NCI-H2171 treated with DMSO at 0.1 percent for 48 hours (cell line): ENCODE results near the gene FSTL5.
"Not testable (repeated sequence)": the region's sequence is repeated elsewhere in the genome, so short reads cannot be mapped to it uniquely, and the experiment has no call there.

Experiments used
- DNase-seq: peaks from one replicate; lab custom pipeline; 2025; lab: John Stamatoyannopoulos, UW

Gene FSTL5

GRCh38 chr4:162103908-162104307, 59.9 kb downstream of the FSTL5 start:
- not testable (repeated sequence) for DNase-seq

GRCh38 chr4:162102713-162103112, 61.1 kb downstream of the FSTL5 start:
- no peak for DNase-seq

DNA sequence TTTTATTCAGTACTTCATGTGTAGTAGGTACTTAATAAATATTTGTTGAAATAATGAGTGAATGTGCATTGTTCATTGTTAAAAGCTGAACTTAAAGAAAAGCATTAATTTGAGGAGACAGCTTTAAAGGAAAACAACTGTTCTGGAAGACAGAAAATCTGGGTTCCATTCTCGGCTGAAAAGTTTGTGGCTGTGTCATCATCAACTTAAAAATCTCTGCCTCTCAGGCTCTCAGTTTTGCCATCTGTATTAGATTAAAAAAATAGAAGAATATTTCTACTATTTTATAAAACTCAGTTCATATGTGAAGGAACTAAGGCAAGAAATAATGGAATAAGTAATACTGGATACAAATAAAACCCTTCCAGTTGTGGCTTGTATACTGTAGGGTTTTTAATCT, 62.5 kb downstream of the FSTL5 start:
- DNase-seq = no peak

GRCh38 chr4:162075726-162076125, 88.1 kb downstream of the FSTL5 start:
- no peak for DNase-seq

GRCh38 chr4:162061214-162061613, 102.6 kb downstream of the FSTL5 start:
- DNase-seq = peak; percentile 23

GRCh38 chr4:162059656-162060055, 104.1 kb downstream of the FSTL5 start:
- no peak for DNase-seq

DNA sequence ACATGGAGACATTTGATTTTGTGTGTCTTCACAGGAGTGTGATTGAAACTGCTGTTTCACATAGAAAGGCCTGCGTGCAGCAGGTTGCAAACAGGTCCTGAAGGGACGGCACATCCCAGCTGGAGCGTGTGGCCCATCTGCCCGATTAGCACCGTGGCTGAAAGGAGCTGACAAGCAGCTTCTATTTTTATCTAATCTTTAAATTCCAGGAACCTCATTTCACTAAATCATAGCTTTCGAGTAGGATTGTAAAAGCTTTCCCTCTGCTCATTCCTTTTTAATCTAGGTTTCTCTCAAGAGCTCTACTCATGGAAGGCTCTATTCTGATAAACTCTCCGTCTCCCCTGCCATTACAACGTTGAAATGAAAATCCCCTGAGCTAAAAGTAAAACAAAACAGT, 106.8 kb downstream of the FSTL5 start:
- peak; percentile 70 for DNase-seq

DNA sequence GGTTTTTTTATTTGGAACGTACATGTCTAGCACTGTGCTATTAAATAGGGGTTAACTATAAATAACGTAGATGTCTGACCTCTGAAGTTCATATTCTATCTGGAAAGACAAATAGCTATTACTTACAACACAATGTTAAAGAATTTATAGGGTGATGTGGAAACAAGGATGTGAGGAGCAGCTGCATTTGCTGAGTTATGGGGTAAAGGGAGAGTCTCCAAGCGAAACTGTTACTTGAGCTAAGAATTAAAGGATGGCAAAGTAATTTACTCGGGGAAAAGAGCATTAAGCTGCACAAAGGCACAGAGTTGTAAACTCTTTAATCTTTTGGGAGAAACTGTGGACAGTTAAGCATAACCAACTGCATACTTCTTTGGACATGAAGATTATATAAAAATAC, 117.7 kb downstream of the FSTL5 start:
- no peak for DNase-seq

DNA sequence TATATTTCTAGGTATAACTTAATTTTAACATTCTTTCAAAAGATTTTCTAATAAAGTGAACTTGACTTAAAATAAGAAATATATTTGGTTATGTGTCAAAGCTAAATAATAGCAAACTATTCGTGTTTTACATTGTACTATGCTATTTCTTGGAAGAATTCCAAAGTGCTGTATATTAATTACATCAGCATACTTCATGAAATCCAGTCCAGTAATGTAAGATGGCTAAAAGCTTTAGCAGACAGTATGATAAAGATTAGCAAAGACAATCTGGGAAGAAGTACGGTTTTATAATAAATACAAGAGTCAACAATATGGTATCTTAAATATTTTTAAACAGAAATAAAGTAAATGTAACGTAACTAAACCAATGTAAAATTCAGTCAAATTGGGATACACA, 125.7 kb downstream of the FSTL5 start:
- DNase-seq = no peak

DNA sequence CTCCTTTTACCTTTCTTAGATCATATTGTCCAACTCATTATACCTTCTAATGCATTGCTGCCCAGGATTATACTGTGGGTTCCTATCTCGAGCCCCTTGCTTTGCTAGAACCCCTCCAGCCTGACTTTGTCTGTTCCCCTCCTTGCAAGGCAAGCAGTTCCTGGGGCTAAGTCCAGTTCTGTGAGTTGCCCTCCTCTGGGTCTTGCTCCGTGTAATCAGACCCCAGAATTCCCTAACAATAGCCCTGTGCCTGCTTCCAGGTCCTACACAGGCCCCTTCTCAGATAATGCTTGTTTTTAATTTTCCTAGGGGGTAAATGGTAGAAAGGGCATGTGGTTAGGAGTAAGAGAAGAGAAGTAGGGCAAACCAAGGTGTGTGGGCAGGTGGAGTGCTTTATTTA, 145.9 kb downstream of the FSTL5 start:
- DNase-seq = no peak

- DNase-seq = no peak
These were observed 146.8 kb downstream of the FSTL5 start for GRCh38 chr4:162016991-162017390.

DNA sequence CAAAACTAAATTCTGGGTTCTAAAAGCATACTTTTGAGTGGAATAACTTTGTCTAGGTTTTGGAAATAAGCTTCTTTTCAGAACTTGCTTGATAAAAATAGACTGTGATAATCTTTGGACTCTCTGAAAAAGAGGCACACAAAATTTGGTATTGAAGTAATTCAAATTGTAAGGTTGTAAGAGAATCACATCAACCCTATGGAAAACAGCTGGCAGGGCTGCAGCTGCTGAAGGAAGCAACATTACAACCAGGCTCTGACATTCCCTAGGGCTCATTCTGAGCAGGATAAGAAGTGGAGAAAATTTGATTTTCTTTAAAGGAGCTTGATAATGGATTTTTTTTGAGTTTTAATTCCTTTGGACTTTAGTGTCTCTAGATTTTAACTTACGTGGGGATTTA, 147.6 kb downstream of the FSTL5 start:
- no peak for DNase-seq

GRCh38 chr4:162015090-162015489, 148.7 kb downstream of the FSTL5 start:
- no peak for DNase-seq

- peak; percentile 80 for DNase-seq
These were observed 152.7 kb downstream of the FSTL5 start for GRCh38 chr4:162011089-162011488.

GRCh38 chr4:162010362-162010761, 153.4 kb downstream of the FSTL5 start:
- DNase-seq = no peak

GRCh38 chr4:161992317-161992716, 171.5 kb downstream of the FSTL5 start:
- DNase-seq = no peak

DNA sequence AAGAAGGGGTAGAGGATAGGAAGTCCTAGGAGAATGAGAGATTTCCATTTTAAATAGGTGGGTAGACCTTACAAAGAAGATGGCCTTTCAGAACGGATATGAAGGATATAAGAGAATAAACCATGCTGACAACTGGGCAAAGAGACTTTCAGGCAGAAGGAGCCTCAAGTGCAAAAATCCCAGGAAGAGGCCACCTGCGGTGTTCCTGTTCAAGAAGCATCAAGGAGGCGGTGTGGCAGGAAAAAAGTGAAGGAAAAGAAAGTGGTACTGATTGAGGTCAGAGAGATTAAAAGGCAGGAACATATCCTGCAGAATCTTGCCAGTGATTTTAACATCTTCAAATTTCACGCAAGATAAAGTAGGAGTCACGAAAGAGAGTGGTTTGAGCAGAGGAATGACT, 172.0 kb downstream of the FSTL5 start:
- no peak for DNase-seq

GRCh38 chr4:161990721-161991120, 173.1 kb downstream of the FSTL5 start:
- DNase-seq = peak; percentile 1

DNA sequence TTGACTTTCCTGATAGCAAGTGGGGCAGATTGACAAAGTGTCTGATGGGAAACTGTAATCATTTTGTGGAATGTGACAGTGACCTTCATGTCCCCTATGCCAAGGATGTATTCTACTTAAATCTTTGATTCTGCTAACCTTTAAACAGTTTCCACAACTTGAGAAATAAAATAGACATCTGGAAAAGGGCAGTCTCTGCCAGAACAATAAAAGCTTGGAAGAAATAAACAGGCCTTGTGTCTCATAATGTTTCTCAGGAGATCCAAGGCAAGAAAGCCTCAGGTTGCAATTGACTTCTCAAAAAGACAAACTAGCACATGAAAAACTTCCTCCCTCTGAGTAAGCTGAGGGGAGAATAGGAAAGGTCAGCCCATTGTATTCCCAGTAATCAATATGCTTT, 174.9 kb downstream of the FSTL5 start:
- DNase-seq = no peak

- DNase-seq = no peak
These were observed 176.2 kb downstream of the FSTL5 start for GRCh38 chr4:161987611-161988010.

DNA sequence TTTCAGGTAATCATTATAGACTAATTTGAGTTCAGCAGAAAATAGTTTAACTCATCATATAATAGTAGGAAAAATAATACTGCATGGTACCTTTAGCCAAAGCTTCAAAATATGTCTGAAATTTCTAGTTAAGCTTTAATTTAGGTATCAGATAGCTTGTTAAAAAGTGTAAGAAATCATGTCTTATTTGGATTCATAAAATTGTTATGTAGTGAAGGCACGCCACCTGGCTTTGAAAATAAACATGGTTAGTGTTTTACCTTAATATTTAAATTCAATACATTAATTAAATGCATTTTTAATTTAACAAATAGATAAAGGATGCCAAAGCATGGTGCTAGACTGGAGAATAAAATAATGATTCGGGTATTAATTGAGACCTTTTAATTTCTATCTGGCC, 211.4 kb downstream of the FSTL5 start:
- DNase-seq = no peak

DNA sequence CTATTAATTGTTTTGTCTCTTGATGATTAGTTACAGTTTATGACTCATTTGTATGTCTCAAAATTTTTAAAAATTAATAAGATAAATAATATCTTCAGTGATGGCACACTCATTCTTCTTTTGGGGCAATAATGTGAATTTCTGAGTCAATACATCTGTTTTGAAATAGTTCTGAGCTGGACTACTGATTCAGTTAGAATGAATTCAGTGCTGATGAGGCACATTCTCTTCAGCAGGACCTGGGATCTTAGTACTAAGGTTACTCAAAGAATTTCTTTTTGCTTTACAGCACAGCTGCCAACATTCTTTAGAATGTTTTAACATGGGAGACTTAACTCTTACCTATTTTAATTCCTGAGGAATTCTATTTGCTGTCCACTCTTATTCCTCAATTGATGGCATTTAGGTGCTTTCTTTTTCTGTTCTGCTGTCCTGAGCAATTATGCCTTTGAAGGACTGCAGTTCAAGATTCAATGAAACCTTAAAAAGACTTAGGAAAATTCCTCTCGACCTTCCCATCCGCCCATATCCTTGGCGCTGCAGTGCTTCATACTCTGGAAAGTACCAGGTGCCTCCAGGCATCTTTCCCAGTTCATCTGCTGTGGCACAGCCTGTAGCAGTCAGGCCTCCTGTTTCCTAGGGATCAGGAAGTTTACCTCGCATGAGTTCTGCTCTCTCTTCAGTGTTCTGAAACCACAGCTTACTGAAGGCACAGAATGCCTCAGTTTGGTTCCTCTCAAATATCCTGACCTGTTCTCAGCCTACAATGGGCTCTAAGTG, 213.7 kb downstream of the FSTL5 start:
- DNase-seq = no peak

DNA sequence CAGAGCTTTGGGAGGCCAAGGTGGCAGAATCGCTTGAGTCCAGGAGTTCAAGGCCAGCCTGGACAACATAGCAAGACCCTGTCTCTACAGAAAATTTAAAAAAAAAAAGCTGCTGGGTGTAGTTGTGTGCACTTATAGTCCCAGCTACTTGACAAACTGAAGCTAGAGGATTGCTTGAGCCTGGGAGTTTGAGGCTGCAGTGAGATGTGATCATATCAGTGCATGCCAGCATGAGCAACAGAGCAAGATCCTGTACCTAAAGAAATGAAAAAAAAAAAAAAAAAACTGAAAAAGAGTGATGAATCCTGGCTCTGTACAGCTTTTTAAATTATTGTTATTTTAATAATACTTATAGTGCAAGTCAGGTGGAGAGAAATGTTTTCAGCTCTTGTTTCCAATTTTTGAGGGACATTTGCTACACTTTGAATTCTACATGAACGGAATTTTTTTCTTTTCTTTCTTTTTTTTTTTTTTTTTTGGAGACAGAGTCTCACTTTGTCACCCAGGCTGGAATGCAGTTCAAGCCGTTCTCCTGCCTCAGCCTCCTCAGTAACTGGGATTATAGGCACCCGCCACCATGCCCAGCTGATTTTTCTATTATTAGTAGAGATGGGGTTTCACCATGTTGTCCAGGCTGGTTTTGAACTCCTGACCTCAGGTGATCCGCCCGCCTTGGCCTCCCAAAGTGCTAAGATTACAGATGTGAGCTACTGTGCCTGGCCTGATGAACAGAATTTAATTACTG, 215.6 kb downstream of the FSTL5 start:
- no peak for DNase-seq

GRCh38 chr4:161937596-161937995, 226.2 kb downstream of the FSTL5 start:
- no peak for DNase-seq
